ENCODE data around the gene SIGLEC14.

DNA sequence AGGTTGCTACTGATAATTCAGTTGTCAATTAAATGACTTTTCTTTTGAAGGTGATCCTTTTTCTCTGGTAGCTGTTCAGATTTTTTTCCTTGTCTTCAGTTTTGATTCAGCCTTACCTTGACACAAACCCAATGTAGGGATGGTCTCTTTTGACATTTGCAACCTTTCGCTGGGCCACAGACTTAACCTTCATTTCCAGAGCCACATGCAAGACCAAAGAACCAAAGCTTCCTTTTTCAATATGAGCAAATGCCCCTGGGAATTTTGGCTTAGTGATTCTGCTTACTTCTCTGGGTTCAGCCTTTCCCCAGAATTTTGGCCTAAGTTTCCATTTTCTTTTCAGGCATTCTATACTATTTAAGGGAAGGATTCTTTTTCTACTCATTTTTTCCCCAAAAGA is 36.0 kb downstream of the SIGLEC14 start:
- TF ChIP-seq CTCF (IDR thresholded peaks at IDR 0.05 in 4 of 5, conservative IDR thresholded peaks at IDR 0.05 in 1 of 5) (no peak), POLR2A (IDR thresholded peaks at IDR 0.05) (no peak)
